ENCODE measurements around the gene SRP68. TPM values are rescaled to one million over a fixed set of nuclear protein-coding genes. Genes with fewer than 3 reads are reported as not detected.
A peak's percentile ranks its signal among the peaks of the same experiment; 100 is the strongest.

Gene SRP68
- polyA plus RNA-seq, 3 donors: 27.4 to 47.1 (median 42.1) TPM

- peaks cover 3 to 33% (median 19%) of the 10 kb centered on the region in 7 donors for H3K9me3 Mint-ChIP-seq
- Histone ChIP-seq H3K27me3 (ENCODE audit: control insufficient read depth in 2 of 2, insufficient read depth in 2 of 2, low read length in 2 of 2) (peaks cover 37 to 72% of the 10 kb centered on the region in 2 donors), H3K9ac (ENCODE audit: insufficient read depth, low read length, poor library complexity, severe bottlenecking) (no peak overlapping the region), H3K27ac (ENCODE audit: low read depth in 1 of 2, low read length in 2 of 2) (no peak overlapping the region), H3K4me3 (replicated peaks in 1 of 3; ENCODE audit: low read depth in 2 of 3, low read length in 3 of 3) (peak overlapping the region in 2 of 3 experiments; percentile 16 to 71), H3K4me1 (ENCODE audit: control insufficient read depth in 1 of 2, insufficient read depth in 2 of 2, low read length in 2 of 2) (peaks cover 58 to 74% of the 10 kb centered on the region in 2 donors), H3K79me2 (ENCODE audit: insufficient read depth, low read length) (peaks cover 24% of the 10 kb centered on the region), H4K20me1 (ENCODE audit: insufficient read depth, low read length) (peaks cover 2% of the 10 kb centered on the region), H3K9me3 (replicated peaks in 1 of 2; ENCODE audit: control insufficient read depth in 1 of 2, insufficient read depth in 1 of 2, low read length in 2 of 2) (peaks cover 0 to 25% of the 10 kb centered on the region in 2 donors), H3K36me3 (replicated peaks in 1 of 2; ENCODE audit: control insufficient read depth in 1 of 2, insufficient read depth in 2 of 2, low read length in 2 of 2) (no peaks in the 10 kb centered on the region), H2AFZ (ENCODE audit: insufficient read depth, low read depth, low read length, poor library complexity, severe bottlenecking) (peak overlapping the region; percentile 78), H3K4me2 (replicated peaks; ENCODE audit: extremely low read depth, low read length, poor library complexity, severe bottlenecking) (peak overlapping the region; percentile 76)
- peak; percentile 26 to 40 (median 30) for DNase-seq
- peaks cover 11 to 14% of the 10 kb centered on the region in 2 donors for H3K36me3 Mint-ChIP-seq
- TF ChIP-seq CTCF (IDR thresholded peaks at IDR 0.05): no peak
- peaks cover 56% of the 10 kb centered on the region for H3K4me1 Mint-ChIP-seq
- 6% methylated on average over 38 of the region's 48 CpGs for WGBS (ENCODE audit: insufficient coverage)
- intact Hi-C loops (cut with micrococcal nuclease): no loop called here
- peaks cover 69 to 73% (median 70%) of the 10 kb centered on the region in 3 donors for H3K27me3 Mint-ChIP-seq (ENCODE audit: low read depth in 3 of 3)
- H3K27ac Mint-ChIP-seq: peak overlapping the region in 2 of 7 donors; percentile 53 to 71
- peak overlapping the region; percentile 79 to 96 for H3K4me3 Mint-ChIP-seq
These were observed 3.2 kb upstream of the SRP68 start for GRCh38 chr17:76075364-76076145.

GRCh38 chr17:76074390-76075363 is 2.4 kb upstream of the SRP68 start, which contains the start of gene GALR2:
Gene GALR2, plus strand, starts transcription at chr17:76074781. Its CDS starts 103 bp downstream, at chr17:76074884.
- Mint-ChIP-seq H3K4me3 (peak within 1 kb of the TSS; percentile 79 to 96), H3K4me1 (peaks cover 60% of the 10 kb centered on the region), H3K36me3 (peaks cover 16 to 22% of the 10 kb centered on the region in 2 donors), H3K9me3 (peaks cover 3 to 33% (median 19%) of the 10 kb centered on the region in 7 donors), H3K27ac (peak within 1 kb of the TSS in 2 of 7 donors; percentile 51 to 71), H3K27me3 (ENCODE audit: low read depth in 3 of 3) (peaks cover 62 to 64% (median 63%) of the 10 kb centered on the region in 3 donors)
- Histone ChIP-seq H3K9me3 (replicated peaks in 1 of 2; ENCODE audit: control insufficient read depth in 1 of 2, insufficient read depth in 1 of 2, low read length in 2 of 2) (peaks cover 0 to 25% of the 10 kb centered on the region in 2 donors), H2AFZ (ENCODE audit: insufficient read depth, low read depth, low read length, poor library complexity, severe bottlenecking) (peak within 1 kb of the TSS; percentile 78), H3K9ac (ENCODE audit: insufficient read depth, low read length, poor library complexity, severe bottlenecking) (no peak within 1 kb of the TSS), H3K79me2 (ENCODE audit: insufficient read depth, low read length) (peaks cover 33% of the 10 kb centered on the region), H3K36me3 (replicated peaks in 1 of 2; ENCODE audit: control insufficient read depth in 1 of 2, insufficient read depth in 2 of 2, low read length in 2 of 2) (no peaks in the 10 kb centered on the region), H3K4me2 (replicated peaks; ENCODE audit: extremely low read depth, low read length, poor library complexity, severe bottlenecking) (peak within 1 kb of the TSS; percentile 76), H4K20me1 (ENCODE audit: insufficient read depth, low read length) (peaks cover 9% of the 10 kb centered on the region), H3K4me3 (replicated peaks in 1 of 3; ENCODE audit: low read depth in 2 of 3, low read length in 3 of 3) (peak within 1 kb of the TSS in 2 of 3 experiments; percentile 16 to 71), H3K27me3 (ENCODE audit: control insufficient read depth in 2 of 2, insufficient read depth in 2 of 2, low read length in 2 of 2) (peaks cover 37 to 64% of the 10 kb centered on the region in 2 donors), H3K4me1 (ENCODE audit: control insufficient read depth in 1 of 2, insufficient read depth in 2 of 2, low read length in 2 of 2) (peaks cover 58 to 76% of the 10 kb centered on the region in 2 donors), H3K27ac (ENCODE audit: low read depth in 1 of 2, low read length in 2 of 2) (no peak within 1 kb of the TSS)
- DNase-seq: peak in 1 of 3 donors; percentile 28
- WGBS (ENCODE audit: insufficient coverage): 5% methylated on average over 74 of the region's 92 CpGs
- intact Hi-C loops (cut with micrococcal nuclease): no loop called here
- no peak for TF ChIP-seq CTCF (IDR thresholded peaks at IDR 0.05)
